H1 (cell line): ENCODE data around the gene ARCN1. TPM values are rescaled to one million over a fixed set of nuclear protein-coding genes. Genes with fewer than 3 reads are reported as not detected.

Experiments used
- CHD7 ChIP-seq: fragments of 300-600 bp; sonication (generic); IDR thresholded peaks from 2 replicates; pipeline ENCODE4 v1.7.1; 2012; ENCODE audit warnings: low read length, moderate library complexity, mild to moderate bottlenecking, inconsistent platforms; ENCODE audit not compliant: insufficient replicate concordance
- polyA plus RNA-seq, 7 experiments: library from polyadenylated mRNA; depleted of rRNA in 3 of 7; stranded (reverse) in 5 of 7; unstranded in 2 of 7; fragments of >200 nt in 5 of 7; fragments of 200-250 nt in 2 of 7; gene quantifications; 1 replicate in 5 of 7; 2 replicates in 1 of 7; 4 replicates in 1 of 7; pipeline versions ENCODE4 v1.2.1 to v1.2.3, GENCODE V29; 2011 to 2013; ENCODE audit warnings: missing spikeins in 2 of 7, mixed read lengths in 2 of 7
- total RNA-seq: library from RNA; stranded (reverse); fragmentation: NEBNext Ultra II Directional; extraction: Animal tissue kit (Norgen Biotek cat#: 25700); gene quantifications from 2 replicates; pipeline ENCODE4 v1.2.1, GENCODE V29; 2021

Gene ARCN1
- total and polyA plus RNA-seq, 2 of the 8 experiments (the other 6 are each of a cell fraction or from before 2014, with no cell fraction given): 132 to 146 TPM

DNA sequence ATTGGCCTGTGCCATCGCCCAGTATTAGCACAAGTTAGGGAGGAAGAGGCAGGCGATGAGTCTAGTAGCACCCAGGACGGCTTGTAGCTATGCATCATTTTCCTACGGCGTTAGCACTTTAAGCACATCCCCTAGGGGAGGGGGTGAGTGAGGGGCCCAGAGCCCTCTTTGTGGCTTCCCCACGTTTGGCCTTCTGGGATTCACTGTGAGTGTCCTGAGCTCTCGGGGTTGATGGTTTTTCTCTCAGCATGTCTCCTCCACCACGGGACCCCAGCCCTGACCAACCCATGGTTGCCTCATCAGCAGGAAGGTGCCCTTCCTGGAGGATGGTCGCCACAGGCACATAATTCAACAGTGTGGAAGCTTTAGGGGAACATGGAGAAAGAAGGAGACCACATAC lies 36.9 kb upstream of the ARCN1 start (continued):
- TF ChIP-seq CHD7: no peak
